Stomach (tissue), 4 donors: ENCODE measurements around the gene PRND.

Source experiments
- EP300 ChIP-seq: sonication (generic); formaldehyde crosslinking; IDR thresholded peaks from one replicate; pipeline ENCODE4 v1.6.1; 2017; ENCODE audit warnings: antibody characterized with exemption
- POLR2A ChIP-seq, 4 donors: fragments of 450-650 bp; IDR thresholded peaks; one replicate each; pipeline ENCODE4 v1.6.1; 2016; ENCODE audit warnings: antibody characterized with exemption in 4 of 4, control low read depth in 2 of 4, mild to moderate bottlenecking in 1 of 4, moderate library complexity in 1 of 4

DNA sequence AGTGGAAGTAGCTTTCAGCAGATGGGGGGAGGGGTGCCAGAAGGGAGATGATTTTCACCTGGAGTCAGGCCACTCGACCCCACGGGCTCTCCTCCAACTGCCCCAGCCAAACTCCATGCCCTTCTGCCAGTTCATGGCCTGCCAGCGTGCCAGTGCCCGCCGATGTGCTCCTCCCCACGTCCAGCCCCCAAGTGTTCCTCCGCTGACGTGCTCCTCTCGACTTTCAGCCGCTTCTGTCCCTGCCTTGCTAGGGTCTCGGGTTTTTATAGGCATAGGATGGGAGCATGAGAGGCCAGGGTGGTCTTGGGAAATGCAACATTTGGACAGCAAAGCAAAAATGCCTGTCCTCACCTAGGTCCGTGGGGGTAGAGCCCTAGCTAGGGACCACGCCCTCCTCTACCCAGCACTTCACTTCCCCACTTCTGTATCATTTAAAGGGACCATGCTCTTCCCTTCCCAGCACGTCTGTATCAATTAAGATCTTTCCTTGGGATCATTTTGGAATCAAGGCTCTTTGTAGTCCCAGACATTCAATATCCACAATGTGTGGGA is 54.4 kb downstream of the PRND start:
- TF ChIP-seq POLR2A (IDR thresholded peaks at IDR 0.05) (no peak), EP300 (no peak)
